ENCODE results near the gene ZBTB40. TPM values are rescaled to one million over a fixed set of nuclear protein-coding genes. Genes with fewer than 3 reads are reported as not detected.
A peak's percentile ranks its signal among the peaks of the same experiment; 100 is the strongest.

ZBTB40 gene
- total RNA-seq, 1 experiment from 2014 or later = 11.5 TPM

DNA sequence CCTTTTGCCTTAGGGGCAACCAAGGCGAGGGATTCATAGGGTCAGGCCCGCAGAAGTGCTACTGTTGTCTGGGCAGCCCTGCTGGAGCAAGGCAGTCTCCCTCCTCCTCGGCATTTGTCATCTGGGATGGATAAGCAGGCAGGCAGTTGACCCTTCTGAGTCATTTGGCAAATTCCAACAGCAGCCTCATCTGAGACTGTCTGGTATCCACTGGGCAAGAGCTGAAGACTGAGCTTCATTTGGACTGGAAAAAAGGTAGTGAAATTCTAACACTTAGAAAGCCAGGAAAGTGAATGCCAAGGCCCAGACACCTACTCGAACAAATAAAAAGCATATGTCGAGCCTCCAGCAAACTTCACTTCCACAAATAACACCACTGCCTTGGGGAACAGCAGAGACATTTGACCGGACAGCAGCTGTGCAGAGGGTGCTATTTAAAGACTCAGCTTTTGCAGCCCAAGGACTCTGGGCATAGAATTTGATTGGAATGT, 4.0 kb upstream of the ZBTB40 start (continued):
- TF ChIP-seq, protein P1, sequence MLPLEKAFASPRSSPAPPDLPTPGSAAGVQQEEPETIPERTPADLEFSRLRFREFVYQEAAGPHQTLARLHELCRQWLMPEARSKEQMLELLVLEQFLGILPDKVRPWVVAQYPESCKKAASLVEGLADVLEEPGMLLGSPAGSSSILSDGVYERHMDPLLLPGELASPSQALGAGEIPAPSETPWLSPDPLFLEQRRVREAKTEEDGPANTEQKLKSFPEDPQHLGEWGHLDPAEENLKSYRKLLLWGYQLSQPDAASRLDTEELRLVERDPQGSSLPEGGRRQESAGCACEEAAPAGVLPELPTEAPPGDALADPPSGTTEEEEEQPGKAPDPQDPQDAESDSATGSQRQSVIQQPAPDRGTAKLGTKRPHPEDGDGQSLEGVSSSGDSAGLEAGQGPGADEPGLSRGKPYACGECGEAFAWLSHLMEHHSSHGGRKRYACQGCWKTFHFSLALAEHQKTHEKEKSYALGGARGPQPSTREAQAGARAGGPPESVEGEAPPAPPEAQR (CRISPR knock-in tag; IDR thresholded peaks at IDR 0.05) = no peak

DNA sequence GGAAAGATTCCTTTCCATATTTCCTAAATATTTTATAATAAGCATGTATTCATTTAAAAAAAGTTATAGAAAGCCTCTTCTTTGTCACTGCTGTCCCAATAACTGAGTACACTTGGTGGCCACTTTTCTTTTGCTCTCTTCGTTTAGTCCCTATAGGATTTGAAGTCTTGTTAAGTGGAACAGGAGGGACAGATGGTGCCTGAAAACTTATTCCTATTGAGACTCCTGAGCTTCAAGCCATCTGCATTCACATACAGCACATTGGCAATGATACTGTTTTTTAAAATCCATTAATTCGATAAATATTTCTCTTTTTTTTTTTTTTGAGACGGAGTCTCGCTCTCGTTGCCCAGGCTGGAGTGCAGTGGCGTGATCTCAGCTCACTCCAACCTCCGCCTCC, 2.0 kb upstream of the ZBTB40 start:
- Mint-ChIP-seq H3K27ac (no peak overlapping the region), H3K4me3 (no peak overlapping the region), H3K36me3 (peaks cover 3% of the 10 kb centered on the region), H3K4me1 (peaks cover 38% of the 10 kb centered on the region), H3K27me3 (ENCODE audit: low read depth) (peaks cover 3% of the 10 kb centered on the region; the same call in 1 of the 2 replicates), H3K9me3 (peaks cover 6% of the 10 kb centered on the region)
- POLR2A ChIA-PET = no interaction called here
- CTCF ChIA-PET = no interaction called here
- TF ChIP-seq, protein P2, sequence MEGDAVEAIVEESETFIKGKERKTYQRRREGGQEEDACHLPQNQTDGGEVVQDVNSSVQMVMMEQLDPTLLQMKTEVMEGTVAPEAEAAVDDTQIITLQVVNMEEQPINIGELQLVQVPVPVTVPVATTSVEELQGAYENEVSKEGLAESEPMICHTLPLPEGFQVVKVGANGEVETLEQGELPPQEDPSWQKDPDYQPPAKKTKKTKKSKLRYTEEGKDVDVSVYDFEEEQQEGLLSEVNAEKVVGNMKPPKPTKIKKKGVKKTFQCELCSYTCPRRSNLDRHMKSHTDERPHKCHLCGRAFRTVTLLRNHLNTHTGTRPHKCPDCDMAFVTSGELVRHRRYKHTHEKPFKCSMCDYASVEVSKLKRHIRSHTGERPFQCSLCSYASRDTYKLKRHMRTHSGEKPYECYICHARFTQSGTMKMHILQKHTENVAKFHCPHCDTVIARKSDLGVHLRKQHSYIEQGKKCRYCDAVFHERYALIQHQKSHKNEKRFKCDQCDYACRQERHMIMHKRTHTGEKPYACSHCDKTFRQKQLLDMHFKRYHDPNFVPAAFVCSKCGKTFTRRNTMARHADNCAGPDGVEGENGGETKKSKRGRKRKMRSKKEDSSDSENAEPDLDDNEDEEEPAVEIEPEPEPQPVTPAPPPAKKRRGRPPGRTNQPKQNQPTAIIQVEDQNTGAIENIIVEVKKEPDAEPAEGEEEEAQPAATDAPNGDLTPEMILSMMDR (IDR thresholded peaks at IDR 0.05) = no peak
- TF ChIP-seq JUN (CRISPR knock-in tag; IDR thresholded peaks at IDR 0.05) (no peak), JAZF1 (CRISPR knock-in tag; IDR thresholded peaks at IDR 0.05) (no peak), ZNF416 (CRISPR knock-in tag; IDR thresholded peaks at IDR 0.05) (no peak), RORB (CRISPR knock-in tag; IDR thresholded peaks at IDR 0.05) (no peak), ZNF219 (CRISPR knock-in tag; IDR thresholded peaks at IDR 0.05; ENCODE audit: borderline replicate concordance) (no peak), ELF4 (CRISPR knock-in tag; IDR thresholded peaks at IDR 0.05; ENCODE audit: low read depth) (no peak)
- TF ChIP-seq, protein P1 (CRISPR knock-in tag; IDR thresholded peaks at IDR 0.05) = no peak
- TF ChIP-seq, protein P3, sequence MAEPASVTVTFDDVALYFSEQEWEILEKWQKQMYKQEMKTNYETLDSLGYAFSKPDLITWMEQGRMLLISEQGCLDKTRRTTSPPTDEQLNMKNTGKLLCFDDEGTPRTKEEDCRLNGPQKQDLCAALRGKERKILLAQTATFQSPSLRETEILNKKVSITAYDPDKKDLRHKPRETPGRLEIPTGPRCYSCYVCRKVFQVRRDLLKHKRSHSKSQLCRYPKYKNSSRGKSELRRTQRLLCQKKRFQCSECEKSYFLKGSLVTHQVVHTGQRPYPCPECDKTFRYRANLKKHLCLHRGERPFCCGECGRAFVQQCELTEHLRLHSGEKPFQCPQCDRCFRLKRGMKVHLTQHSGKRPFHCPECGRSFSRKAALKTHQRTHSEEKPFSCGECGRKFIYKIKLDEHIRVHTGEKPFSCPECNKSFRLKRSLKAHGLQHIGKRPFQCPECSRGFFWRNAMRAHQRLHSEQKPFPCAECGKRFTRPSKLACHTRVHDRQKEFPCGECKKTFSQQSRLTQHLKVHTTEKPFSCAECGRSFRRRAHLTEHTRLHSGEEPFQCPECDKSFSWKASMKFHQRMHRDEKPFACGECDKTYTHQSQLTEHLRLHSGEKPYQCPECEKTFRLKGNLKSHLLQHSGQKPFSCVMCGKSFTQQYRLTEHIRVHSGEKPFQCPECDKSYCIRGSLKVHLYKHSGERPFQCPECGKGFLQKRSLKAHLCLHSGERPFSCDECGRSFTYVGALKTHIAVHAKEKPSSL (CRISPR knock-in tag; conservative IDR thresholded peaks at IDR 0.05) = no peak
- TF ChIP-seq, protein P4, sequence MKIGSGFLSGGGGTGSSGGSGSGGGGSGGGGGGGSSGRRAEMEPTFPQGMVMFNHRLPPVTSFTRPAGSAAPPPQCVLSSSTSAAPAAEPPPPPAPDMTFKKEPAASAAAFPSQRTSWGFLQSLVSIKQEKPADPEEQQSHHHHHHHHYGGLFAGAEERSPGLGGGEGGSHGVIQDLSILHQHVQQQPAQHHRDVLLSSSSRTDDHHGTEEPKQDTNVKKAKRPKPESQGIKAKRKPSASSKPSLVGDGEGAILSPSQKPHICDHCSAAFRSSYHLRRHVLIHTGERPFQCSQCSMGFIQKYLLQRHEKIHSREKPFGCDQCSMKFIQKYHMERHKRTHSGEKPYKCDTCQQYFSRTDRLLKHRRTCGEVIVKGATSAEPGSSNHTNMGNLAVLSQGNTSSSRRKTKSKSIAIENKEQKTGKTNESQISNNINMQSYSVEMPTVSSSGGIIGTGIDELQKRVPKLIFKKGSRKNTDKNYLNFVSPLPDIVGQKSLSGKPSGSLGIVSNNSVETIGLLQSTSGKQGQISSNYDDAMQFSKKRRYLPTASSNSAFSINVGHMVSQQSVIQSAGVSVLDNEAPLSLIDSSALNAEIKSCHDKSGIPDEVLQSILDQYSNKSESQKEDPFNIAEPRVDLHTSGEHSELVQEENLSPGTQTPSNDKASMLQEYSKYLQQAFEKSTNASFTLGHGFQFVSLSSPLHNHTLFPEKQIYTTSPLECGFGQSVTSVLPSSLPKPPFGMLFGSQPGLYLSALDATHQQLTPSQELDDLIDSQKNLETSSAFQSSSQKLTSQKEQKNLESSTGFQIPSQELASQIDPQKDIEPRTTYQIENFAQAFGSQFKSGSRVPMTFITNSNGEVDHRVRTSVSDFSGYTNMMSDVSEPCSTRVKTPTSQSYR (CRISPR knock-in tag; IDR thresholded peaks at IDR 0.05) = no peak
- ATAC-seq = no peak
- DNase-seq (ENCODE audit: low spot score) = no peak

DNA sequence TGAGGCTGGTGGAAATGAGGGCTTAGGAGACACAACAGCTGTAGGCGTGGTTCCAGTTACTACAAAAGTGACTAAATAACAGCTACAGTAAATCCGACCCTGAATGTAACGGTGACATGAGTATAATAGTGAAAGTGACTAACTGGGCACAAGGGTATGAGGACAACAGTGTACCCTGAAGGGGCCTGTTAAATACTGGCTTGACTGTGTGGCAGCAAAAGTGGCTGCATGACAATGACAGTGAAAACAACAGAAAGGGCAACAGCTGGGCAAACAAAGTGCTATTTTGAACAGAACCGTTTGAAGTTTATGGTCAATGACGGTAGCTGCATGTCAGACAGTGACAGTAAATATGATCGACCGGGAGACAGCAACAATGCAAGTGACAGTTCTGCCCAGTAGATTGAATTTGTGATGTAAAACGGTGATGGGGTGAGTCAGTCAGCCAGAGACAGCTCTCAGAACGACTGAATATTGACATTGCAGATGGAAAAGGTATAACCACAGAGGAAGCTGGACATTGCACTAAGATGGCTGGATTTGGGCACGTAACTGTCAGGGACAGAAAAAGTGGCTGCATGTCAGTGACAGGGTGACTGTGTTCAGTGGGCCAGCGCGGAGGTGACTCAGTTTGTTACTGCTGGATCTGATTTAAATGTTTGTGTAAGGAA, 1.2 kb upstream of the ZBTB40 start:
- Mint-ChIP-seq H3K27ac (peak overlapping the region; percentile 89), H3K9me3 (no peaks in the 10 kb centered on the region), H3K36me3 (no peaks in the 10 kb centered on the region), H3K4me1 (peaks cover 36% of the 10 kb centered on the region), H3K27me3 (ENCODE audit: low read depth) (no peaks in the 10 kb centered on the region), H3K4me3 (peak overlapping the region; percentile 36)
- DNase-seq (ENCODE audit: low spot score) (no peak), ATAC-seq (no peak)
- POLR2A ChIA-PET = no interaction called here
- CTCF ChIA-PET = no interaction called here
- TF ChIP-seq, protein P5, sequence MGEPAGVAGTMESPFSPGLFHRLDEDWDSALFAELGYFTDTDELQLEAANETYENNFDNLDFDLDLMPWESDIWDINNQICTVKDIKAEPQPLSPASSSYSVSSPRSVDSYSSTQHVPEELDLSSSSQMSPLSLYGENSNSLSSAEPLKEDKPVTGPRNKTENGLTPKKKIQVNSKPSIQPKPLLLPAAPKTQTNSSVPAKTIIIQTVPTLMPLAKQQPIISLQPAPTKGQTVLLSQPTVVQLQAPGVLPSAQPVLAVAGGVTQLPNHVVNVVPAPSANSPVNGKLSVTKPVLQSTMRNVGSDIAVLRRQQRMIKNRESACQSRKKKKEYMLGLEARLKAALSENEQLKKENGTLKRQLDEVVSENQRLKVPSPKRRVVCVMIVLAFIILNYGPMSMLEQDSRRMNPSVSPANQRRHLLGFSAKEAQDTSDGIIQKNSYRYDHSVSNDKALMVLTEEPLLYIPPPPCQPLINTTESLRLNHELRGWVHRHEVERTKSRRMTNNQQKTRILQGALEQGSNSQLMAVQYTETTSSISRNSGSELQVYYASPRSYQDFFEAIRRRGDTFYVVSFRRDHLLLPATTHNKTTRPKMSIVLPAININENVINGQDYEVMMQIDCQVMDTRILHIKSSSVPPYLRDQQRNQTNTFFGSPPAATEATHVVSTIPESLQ (CRISPR knock-in tag; IDR thresholded peaks at IDR 0.05) = no peak
- TF ChIP-seq, protein P4 (CRISPR knock-in tag; IDR thresholded peaks at IDR 0.05) = no peak
- TF ChIP-seq KAT7 (CRISPR knock-in tag; IDR thresholded peaks at IDR 0.05; ENCODE audit: borderline replicate concordance) (no peak), SMAD4 (CRISPR knock-in tag; IDR thresholded peaks at IDR 0.05) (no peak), SOX15 (CRISPR knock-in tag; IDR thresholded peaks at IDR 0.05) (no peak)
- TF ChIP-seq, protein P6, sequence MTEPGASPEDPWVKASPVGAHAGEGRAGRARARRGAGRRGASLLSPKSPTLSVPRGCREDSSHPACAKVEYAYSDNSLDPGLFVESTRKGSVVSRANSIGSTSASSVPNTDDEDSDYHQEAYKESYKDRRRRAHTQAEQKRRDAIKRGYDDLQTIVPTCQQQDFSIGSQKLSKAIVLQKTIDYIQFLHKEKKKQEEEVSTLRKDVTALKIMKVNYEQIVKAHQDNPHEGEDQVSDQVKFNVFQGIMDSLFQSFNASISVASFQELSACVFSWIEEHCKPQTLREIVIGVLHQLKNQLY (CRISPR knock-in tag; IDR thresholded peaks at IDR 0.05) = no peak
- TF ChIP-seq, protein P7, sequence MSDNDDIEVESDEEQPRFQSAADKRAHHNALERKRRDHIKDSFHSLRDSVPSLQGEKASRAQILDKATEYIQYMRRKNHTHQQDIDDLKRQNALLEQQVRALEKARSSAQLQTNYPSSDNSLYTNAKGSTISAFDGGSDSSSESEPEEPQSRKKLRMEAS (CRISPR knock-in tag; IDR thresholded peaks at IDR 0.05) = no peak
